GM12878 (cell line): ENCODE measurements around the gene DDIT3. TPM values are rescaled to one million over a fixed set of nuclear protein-coding genes. Genes with fewer than 3 reads are reported as not detected.

Experiments
- ATAC-seq: fragments of 200-7000 bp; cut with Tn5 transposase; 3 replicates; pipeline ENCODE4 v1.9.1; 2020; ENCODE audit warnings: mild to moderate bottlenecking, moderate library complexity
- BruUV-seq: library from RNA; stranded (reverse); fragments of 400-500 nt; replicated peaks from 2 replicates; lab custom pipeline; 2021; lab: Mats Ljungman, UMichigan
- CTCF ChIA-PET: fragments of 300-600 bp; sonication (Branson Sonifier 250); formaldehyde crosslinking; extraction: SDS; loops from one replicate; lab custom pipeline; 2021; ENCODE audit warnings: inconsistent platforms; lab: Yijun Ruan, JAX
- POLR2A ChIA-PET: fragments of 350-600 bp; formaldehyde crosslinking; extraction: SDS; loops from one replicate; lab custom pipeline; 2021; ENCODE audit warnings: inconsistent platforms; lab: Charles Lee
- RAD21 ChIA-PET: fragments of 300-600 bp; sonication (Branson Sonifier 250); formaldehyde crosslinking; loops from one replicate; lab custom pipeline; 2023; ENCODE audit warnings: antibody characterized with exemption; ENCODE audit not compliant: unreplicated experiment; lab: Charles Lee
- SMC1A ChIA-PET: fragments of 300-600 bp; sonication (Branson Sonifier 250); formaldehyde crosslinking; loops from one replicate; lab custom pipeline; 2023; ENCODE audit not compliant: unreplicated experiment, uncharacterized antibody; lab: Charles Lee
- DNase-seq: peaks from one replicate; pipeline ENCODE4 v3.0.0-alpha.2; 2011; ENCODE audit warnings: low read depth, low spot score
- FAIRE-seq: peaks from 3 replicates; lab custom pipeline; 2011; peaks lifted over from hg19 to GRCh38; lab: Jason Lieb, UNC
- H2AFZ ChIP-seq: 2 replicates; pipeline ENCODE4 v1.6.0; 2011; ENCODE audit warnings: low read depth, low read length, control low read depth; ENCODE audit not compliant: control insufficient read depth
- H3K27ac ChIP-seq: 2 replicates; pipeline ENCODE4 v1.5.1; 2011; ENCODE audit warnings: control low read depth; ENCODE audit not compliant: control insufficient read depth, insufficient read depth
- H3K27me3 ChIP-seq, 2 experiments: replicated peaks in 1 of 2; 2 replicates each; pipeline versions ENCODE4 v1.6.0 to v1.6.1; 2011; ENCODE audit warnings: low read length in 1 of 2; ENCODE audit not compliant: control insufficient read depth in 2 of 2, insufficient read depth in 2 of 2
- H3K36me3 ChIP-seq, 2 experiments: 2 replicates each; pipeline ENCODE4 v1.5.1; 2011; ENCODE audit warnings: low read length in 1 of 2; ENCODE audit not compliant: control insufficient read depth in 2 of 2, insufficient read depth in 2 of 2
- H3K4me1 ChIP-seq: 2 replicates; pipeline ENCODE4 v1.6.1; 2011; ENCODE audit warnings: mild to moderate bottlenecking, low read length, moderate library complexity, mixed read lengths; ENCODE audit not compliant: control insufficient read depth, insufficient read depth
- H3K4me2 ChIP-seq: 2 replicates; pipeline ENCODE4 v1.6.0; 2011; ENCODE audit warnings: control low read depth; ENCODE audit not compliant: control insufficient read depth, insufficient read depth
- H3K4me3 ChIP-seq: fragments of 200-600 bp; sonication (generic); 2 replicates; pipeline ENCODE4 v1.5.1; 2016
- H3K79me2 ChIP-seq: 2 replicates; pipeline ENCODE4 v1.6.0; 2011; ENCODE audit warnings: low read length; ENCODE audit not compliant: control insufficient read depth, insufficient read depth
- H3K9ac ChIP-seq: 2 replicates; pipeline ENCODE4 v1.8.0; 2011; ENCODE audit warnings: low read length, control low read depth, mixed read lengths; ENCODE audit not compliant: control insufficient read depth, insufficient read depth
- H3K9me3 ChIP-seq: replicated peaks from 3 replicates; pipeline ENCODE4 v1.5.1; 2011; ENCODE audit warnings: mild to moderate bottlenecking, low read length; ENCODE audit not compliant: control insufficient read depth, insufficient read depth
- H4K20me1 ChIP-seq: 2 replicates; pipeline ENCODE4 v1.6.0; 2011; ENCODE audit not compliant: control insufficient read depth, insufficient read depth
- CBX3 ChIP-seq: fragments of 200-600 bp; sonication (generic); IDR thresholded peaks from 2 replicates; pipeline ENCODE4 v1.6.1; 2016; ENCODE audit warnings: low read depth, borderline replicate concordance
- POLR2AphosphoS5 ChIP-seq: IDR thresholded peaks from 2 replicates; pipeline ENCODE4 v1.6.1; 2011; ENCODE audit warnings: mild to moderate bottlenecking, low read length, inconsistent platforms
- WRNIP1 ChIP-seq: IDR thresholded peaks from 2 replicates; pipeline ENCODE4 v1.6.1; 2011; ENCODE audit warnings: low read depth, low read length, improper control_type of control experiment, borderline replicate concordance
- WGBS: methylation state at CpG from one replicate; pipeline ENCODE4 v1.1.6; 2016; ENCODE audit warnings: low lambda C conversion rate; ENCODE audit not compliant: insufficient replicate concordance, insufficient coverage; ENCODE audit errors: missing lambda C conversion rate; 5-methylcytosine and 5-hydroxymethylcytosine counted together
- in situ Hi-C: fragments of 300-500 bp; cut with MboI; formaldehyde crosslinking; loops from 9 replicates; pipeline ENCODE4 v1.14.3; 2018; ENCODE audit warnings: mixed read lengths
- intact Hi-C: fragments of 100-400 bp; cut with micrococcal nuclease; formaldehyde crosslinking; loops from one replicate; pipeline ENCODE4 v1.14.2; 2022; ENCODE audit not compliant: unreplicated experiment
- polyA plus RNA-seq, 11 experiments: library from polyadenylated mRNA; depleted of rRNA in 4 of 11; unstranded in 6 of 11; stranded (reverse) in 5 of 11; fragments of >200 nt; fragmentation: Nextera tagmentation in 4 of 11; fragmentation: Illumina TruSeq in 1 of 11; extraction: Ambion mirVana in 4 of 11; extraction: Trizol in 1 of 11; gene quantifications; 1 replicate in 1 of 11; 2 replicates in 10 of 11; pipeline versions ENCODE4 v1.2.1 to v1.2.3, GENCODE V29; 2011 to 2016; ENCODE audit warnings: inconsistent platforms in 2 of 11, missing spikeins in 2 of 11, low read depth in 1 of 11
- total RNA-seq, 4 experiments: library from RNA; depleted of rRNA in 3 of 4; stranded (reverse); fragments of >200 nt in 3 of 4; fragmentation: Illumina TruSeq in 1 of 4; extraction: Trizol in 1 of 4; gene quantifications; 2 replicates each; pipeline versions ENCODE4 v1.2.1 to v1.2.3, GENCODE V29; 2013 to 2021
- TF ChIP-seq, protein P1 (sequence below): fragments of 450-650 bp; IDR thresholded peaks from 2 replicates; pipeline ENCODE4 v1.6.1; 2016; ENCODE audit warnings: mild to moderate bottlenecking
- TF ChIP-seq, protein P2 (sequence below), 3 experiments: IDR thresholded peaks in 2 of 3; conservative IDR thresholded peaks in 1 of 3; 2 replicates each; pipeline ENCODE4 v1.5.1; 2011; ENCODE audit warnings: low read depth in 3 of 3, low read length in 3 of 3, mild to moderate bottlenecking in 3 of 3, control low read depth in 2 of 3, moderate library complexity in 2 of 3, inconsistent platforms in 1 of 3, mixed read lengths in 1 of 3; ENCODE audit not compliant: control insufficient read depth in 2 of 3, insufficient read depth in 1 of 3; ENCODE audit errors: extremely low read depth in 1 of 3
- TF ChIP-seq, protein P3 (sequence below): IDR thresholded peaks from 2 replicates; pipeline ENCODE4 v1.6.1; 2012; ENCODE audit warnings: low read depth, low read length, improper control_type of control experiment

The DDIT3 gene
- total and polyA plus RNA-seq, 10 of the 15 experiments (the other 5 are each of a cell fraction or from before 2014, with no cell fraction given): 9.2 to 28.9 (median 15.5) TPM

DNA sequence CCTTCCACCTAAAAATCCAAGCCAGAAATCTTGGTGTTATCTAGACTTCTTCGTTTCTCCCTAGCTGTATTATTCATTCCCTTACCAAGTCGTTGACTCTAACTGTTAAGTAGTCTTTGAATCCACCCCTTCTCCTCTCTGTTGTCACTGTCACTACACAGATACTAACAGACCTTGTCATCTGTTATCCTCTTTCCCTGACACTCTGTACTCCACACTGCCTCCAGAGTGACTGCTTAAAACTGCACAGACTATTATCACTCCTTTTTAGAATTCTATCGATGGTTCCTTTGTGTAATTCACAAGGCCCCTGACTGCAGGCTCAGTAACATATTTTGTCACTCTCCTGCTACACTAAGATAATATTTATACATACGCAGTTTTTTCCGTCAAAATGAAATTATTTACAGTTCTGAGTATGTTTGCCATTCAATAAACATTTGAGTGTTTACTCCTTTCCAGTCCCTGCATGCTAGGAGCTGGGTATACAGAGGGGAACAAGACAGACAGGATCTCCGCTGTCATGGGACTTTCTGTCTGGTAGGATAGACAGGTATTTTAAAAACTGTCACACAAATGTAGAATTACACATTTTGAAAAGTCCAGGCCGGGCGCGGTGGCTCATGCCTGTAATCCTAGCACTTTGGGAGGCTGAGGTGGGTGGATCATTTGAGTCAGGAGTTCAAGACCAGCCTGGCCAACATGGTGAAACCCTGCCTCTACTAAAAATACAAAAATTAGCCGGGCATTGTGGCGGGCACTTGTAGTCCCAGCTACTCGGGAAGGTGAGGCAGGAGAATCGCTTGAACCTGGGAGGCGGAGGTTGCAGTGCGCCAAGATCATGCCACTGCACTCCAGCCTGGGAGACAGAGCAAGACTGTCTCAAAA, 28.7 kb downstream of the DDIT3 start:
- H3K9me3 ChIP-seq: no peaks in the 10 kb centered on the region
- H4K20me1 ChIP-seq: no peaks in the 10 kb centered on the region
- H2AFZ ChIP-seq: no peak overlapping the region
- intact Hi-C loops: no loop called here
- TF ChIP-seq, protein P1, sequence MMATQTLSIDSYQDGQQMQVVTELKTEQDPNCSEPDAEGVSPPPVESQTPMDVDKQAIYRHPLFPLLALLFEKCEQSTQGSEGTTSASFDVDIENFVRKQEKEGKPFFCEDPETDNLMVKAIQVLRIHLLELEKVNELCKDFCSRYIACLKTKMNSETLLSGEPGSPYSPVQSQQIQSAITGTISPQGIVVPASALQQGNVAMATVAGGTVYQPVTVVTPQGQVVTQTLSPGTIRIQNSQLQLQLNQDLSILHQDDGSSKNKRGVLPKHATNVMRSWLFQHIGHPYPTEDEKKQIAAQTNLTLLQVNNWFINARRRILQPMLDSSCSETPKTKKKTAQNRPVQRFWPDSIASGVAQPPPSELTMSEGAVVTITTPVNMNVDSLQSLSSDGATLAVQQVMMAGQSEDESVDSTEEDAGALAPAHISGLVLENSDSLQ: peak; percentile 66
- TF ChIP-seq, protein P2, sequence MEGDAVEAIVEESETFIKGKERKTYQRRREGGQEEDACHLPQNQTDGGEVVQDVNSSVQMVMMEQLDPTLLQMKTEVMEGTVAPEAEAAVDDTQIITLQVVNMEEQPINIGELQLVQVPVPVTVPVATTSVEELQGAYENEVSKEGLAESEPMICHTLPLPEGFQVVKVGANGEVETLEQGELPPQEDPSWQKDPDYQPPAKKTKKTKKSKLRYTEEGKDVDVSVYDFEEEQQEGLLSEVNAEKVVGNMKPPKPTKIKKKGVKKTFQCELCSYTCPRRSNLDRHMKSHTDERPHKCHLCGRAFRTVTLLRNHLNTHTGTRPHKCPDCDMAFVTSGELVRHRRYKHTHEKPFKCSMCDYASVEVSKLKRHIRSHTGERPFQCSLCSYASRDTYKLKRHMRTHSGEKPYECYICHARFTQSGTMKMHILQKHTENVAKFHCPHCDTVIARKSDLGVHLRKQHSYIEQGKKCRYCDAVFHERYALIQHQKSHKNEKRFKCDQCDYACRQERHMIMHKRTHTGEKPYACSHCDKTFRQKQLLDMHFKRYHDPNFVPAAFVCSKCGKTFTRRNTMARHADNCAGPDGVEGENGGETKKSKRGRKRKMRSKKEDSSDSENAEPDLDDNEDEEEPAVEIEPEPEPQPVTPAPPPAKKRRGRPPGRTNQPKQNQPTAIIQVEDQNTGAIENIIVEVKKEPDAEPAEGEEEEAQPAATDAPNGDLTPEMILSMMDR (IDR thresholded peaks at IDR 0.05 in 2 of 3, conservative IDR thresholded peaks at IDR 0.05 in 1 of 3; ENCODE audit: control insufficient read depth in 2 of 3, extremely low read depth in 1 of 3, insufficient read depth in 1 of 3, low read depth in 3 of 3, low read length in 3 of 3): peak in 2 of 3 experiments; percentile 23 to 34; a peak in 3 of 6 replicates
- TF ChIP-seq, protein P3, sequence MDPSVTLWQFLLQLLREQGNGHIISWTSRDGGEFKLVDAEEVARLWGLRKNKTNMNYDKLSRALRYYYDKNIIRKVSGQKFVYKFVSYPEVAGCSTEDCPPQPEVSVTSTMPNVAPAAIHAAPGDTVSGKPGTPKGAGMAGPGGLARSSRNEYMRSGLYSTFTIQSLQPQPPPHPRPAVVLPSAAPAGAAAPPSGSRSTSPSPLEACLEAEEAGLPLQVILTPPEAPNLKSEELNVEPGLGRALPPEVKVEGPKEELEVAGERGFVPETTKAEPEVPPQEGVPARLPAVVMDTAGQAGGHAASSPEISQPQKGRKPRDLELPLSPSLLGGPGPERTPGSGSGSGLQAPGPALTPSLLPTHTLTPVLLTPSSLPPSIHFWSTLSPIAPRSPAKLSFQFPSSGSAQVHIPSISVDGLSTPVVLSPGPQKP: no peak
- TF ChIP-seq CBX3 (no peak), POLR2AphosphoS5 (no peak), WRNIP1 (no peak)
- no peak overlapping the region for H3K4me2 ChIP-seq
- DNase-seq (no peak), FAIRE-seq (no peak), ATAC-seq (peak; percentile 44)
- in situ Hi-C loops: no loop called here
- peaks cover 17% of the 10 kb centered on the region for H3K79me2 ChIP-seq
- SMC1A ChIA-PET: interaction anchor here (1.1 to 1.2 kb wide), 3 partner anchors 11 to 223 kb away, joined by 3 read pairs; no protein-coding TSS in a partner anchor
- WGBS: 91% methylated on average over 15 of the region's 15 CpGs
- peaks cover 6 to 19% of the 10 kb centered on the region in 2 experiments for H3K36me3 ChIP-seq
- BruUV-seq: TSS peak; percentile 22
- no peak overlapping the region for H3K4me3 ChIP-seq
- CTCF ChIA-PET: no interaction called here
- H3K4me1 ChIP-seq: peaks cover 6% of the 10 kb centered on the region
- no peak overlapping the region for H3K27ac ChIP-seq
- RAD21 ChIA-PET: no interaction called here
- POLR2A ChIA-PET: interaction anchor here (0.6 to 0.8 kb wide), 3 partner anchors 27 to 766 kb away, joined by 4 to 6 read pairs (median 5); no protein-coding TSS in a partner anchor
- no peak overlapping the region for H3K9ac ChIP-seq
- no peaks in the 10 kb centered on the region for H3K27me3 ChIP-seq
